Activated T-helper 17 cell treated with anti-CD3 and anti-CD28 coated beads, Interleukin-2, amount 50 U/mL, for 72 hours (primary cell): Measurements from ENCODE around the gene RPL21. TPM values are rescaled to one million over a fixed set of nuclear protein-coding genes. Genes with fewer than 3 reads are reported as not detected.
"Not testable (repeated sequence)": the region's sequence is repeated elsewhere in the genome, so short reads cannot be mapped to it uniquely, and the experiment has no call there.

ENCODE experiments used
- ATAC-seq: fragments of 150-1000 bp; cut with Tn5 transposase; replicated peaks from 2 replicates; pipeline ENCODE4 v1.10.0; 2021; ENCODE audit warnings: mild to moderate bottlenecking, moderate library complexity
- H3K27ac Mint-ChIP-seq: one replicate; pipeline ENCODE4 v1.8.0; 2022; ENCODE audit warnings: mixed read lengths
- H3K27me3 Mint-ChIP-seq: one replicate; pipeline ENCODE4 v1.8.0; 2022; ENCODE audit warnings: mixed read lengths
- H3K36me3 Mint-ChIP-seq: one replicate; pipeline ENCODE4 v1.8.0; 2022; ENCODE audit warnings: low read depth, mild to moderate bottlenecking, mixed read lengths
- H3K4me1 Mint-ChIP-seq: one replicate; pipeline ENCODE4 v1.8.0; 2022; ENCODE audit warnings: mixed read lengths
- H3K4me3 Mint-ChIP-seq: one replicate; pipeline ENCODE4 v1.8.0; 2022; ENCODE audit warnings: mild to moderate bottlenecking, mixed read lengths
- H3K9me3 Mint-ChIP-seq: one replicate; pipeline ENCODE4 v1.8.0; 2022; ENCODE audit warnings: mixed read lengths
- total RNA-seq, 2 donors: library from RNA; stranded (reverse); gene quantifications; one replicate each; pipeline ENCODE4 v1.2.3, GENCODE V29; 2022

RPL21 gene
- 1,000 to 10,000 TPM; 1,350 to 1,709 TPM for total RNA-seq

DNA sequence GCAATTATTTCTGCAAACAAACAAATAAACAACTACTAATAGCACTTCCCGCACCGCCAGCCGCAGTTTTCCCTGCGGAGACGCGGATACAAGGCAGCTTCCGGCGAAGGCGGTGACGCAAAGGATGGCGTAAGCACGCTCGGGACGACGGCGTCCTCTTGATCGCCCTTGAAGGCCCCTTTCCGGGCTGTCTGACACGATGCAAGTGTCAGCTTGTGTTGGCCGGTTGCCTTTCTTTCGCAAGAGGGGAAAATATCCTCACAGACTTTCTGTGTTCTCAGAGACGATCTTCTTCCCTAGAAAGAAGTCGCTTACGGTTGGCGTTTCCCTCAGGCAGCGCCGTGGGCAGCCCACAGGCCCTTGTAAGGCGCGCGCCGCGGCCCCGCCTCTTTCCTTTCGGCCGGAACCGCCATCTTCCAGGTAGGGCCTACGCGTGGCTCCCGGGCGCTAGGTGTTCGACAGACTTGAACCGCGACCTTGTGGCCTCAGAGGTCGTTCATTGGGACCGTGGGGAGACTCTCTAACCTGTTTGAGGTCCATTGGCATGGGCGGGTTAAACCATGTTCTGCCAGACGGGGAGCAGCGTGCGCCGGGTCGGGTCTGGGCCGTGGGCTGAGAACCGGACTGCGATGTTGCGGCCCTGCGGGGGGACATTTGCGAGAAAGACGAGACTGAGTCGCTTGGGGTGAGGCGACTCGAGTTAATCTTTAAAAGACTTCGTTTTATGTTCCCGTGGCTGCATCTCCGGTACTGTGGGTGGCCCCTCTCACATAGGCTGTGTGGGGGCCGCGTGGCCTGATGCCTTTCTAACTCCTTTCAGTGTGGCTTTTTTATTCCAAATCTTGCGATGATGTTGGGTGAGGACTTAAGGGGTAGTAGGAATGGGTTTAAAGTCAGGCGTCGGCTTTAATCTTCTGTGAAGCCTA lies at the start of gene RPL21:
TSS of gene RPL21 (plus strand) at position 393 of the 926 bp plus-strand sequence. CDS start 2,219 bp downstream, outside the sequence.
- H3K36me3 Mint-ChIP-seq, result peaks cover 53% of the 10 kb centered on the region
- peak within 1 kb of the TSS; percentile 99 for H3K4me3 Mint-ChIP-seq
- H3K27ac Mint-ChIP-seq, result peak within 1 kb of the TSS; percentile 99
- ATAC-seq, result peak; percentile 96
- no peaks in the 10 kb centered on the region for H3K9me3 Mint-ChIP-seq
- peaks cover 13% of the 10 kb centered on the region for H3K4me1 Mint-ChIP-seq
- no peaks in the 10 kb centered on the region for H3K27me3 Mint-ChIP-seq

DNA sequence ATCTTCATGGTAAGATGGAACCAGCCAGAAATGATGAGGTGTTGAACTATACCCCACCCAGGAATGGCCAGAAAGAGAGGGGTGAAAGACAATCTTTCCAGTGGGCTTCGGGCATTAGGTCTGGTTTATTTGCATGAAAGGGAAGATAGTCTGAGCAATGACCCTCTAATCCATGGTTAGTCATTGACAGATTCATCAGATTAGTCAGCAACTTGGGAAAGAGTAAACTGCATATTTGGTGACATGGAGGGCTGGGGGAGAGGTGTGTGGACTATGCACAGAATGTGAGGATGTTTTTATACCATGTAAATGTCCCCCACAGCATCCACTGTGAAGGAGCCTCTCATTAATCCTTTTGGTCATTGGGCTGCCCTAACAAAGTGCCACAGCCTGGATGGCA lies 49.7 kb upstream of the RPL21 start:
- no peaks in the 10 kb centered on the region for H3K27me3 Mint-ChIP-seq
- no peaks in the 10 kb centered on the region for H3K36me3 Mint-ChIP-seq
- ATAC-seq, result no peak
- no peaks in the 10 kb centered on the region for H3K9me3 Mint-ChIP-seq
- no peak overlapping the region for H3K27ac Mint-ChIP-seq
- H3K4me1 Mint-ChIP-seq, result no peaks in the 10 kb centered on the region
- H3K4me3 Mint-ChIP-seq, result no peak overlapping the region

DNA sequence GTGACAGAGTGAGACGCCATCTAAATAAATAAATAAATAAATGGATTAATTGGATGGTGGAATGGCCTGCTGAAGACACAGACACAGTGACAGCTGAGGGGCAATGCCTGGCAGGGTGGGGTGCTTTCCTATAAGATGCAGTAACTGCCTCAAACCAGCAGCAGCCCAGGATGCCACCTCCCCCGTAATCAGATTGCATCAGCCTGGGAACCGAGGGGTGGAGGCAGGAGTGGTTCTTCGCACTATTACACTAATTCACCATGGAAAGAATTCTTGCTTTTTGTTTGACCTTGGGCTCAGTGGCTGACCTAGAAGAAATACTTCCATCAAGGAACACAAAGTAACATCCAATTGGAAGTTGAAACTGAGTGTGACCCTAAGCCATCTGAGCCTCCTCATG lies 48.2 kb upstream of the RPL21 start:
- H3K4me3 Mint-ChIP-seq, result no peak overlapping the region
- H3K27ac Mint-ChIP-seq, result no peak overlapping the region

DNA sequence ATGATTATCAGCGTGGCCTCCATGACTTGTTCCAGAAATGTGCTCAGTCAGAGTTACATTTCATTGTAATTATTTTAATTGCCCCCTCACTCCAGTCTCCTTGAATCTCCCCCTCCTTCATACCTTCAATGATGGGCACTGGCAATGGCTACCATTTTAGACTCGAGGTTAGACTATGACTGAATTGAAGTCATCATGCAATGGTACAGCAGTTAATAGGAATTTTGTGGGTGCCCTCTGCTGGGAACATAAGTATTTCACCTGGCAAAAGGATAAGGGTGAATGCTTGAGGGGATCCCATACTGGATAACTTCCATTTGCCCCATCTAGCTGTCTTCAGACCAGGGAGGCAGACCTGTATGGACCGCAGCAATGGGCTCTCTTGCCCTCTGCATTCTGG lies 47.5 kb upstream of the RPL21 start:
- no peaks in the 10 kb centered on the region for H3K36me3 Mint-ChIP-seq
- no peak overlapping the region for H3K4me3 Mint-ChIP-seq
- no peak for ATAC-seq
- no peaks in the 10 kb centered on the region for H3K27me3 Mint-ChIP-seq
- no peaks in the 10 kb centered on the region for H3K4me1 Mint-ChIP-seq
- no peaks in the 10 kb centered on the region for H3K9me3 Mint-ChIP-seq
- H3K27ac Mint-ChIP-seq, result no peak overlapping the region

More for the DNA sequence above, 48.2 kb upstream of the RPL21 start:
- Mint-ChIP-seq H3K4me1 (no peaks in the 10 kb centered on the region), H3K9me3 (no peaks in the 10 kb centered on the region), H3K27me3 (no peaks in the 10 kb centered on the region), H3K36me3 (no peaks in the 10 kb centered on the region)
- no peak for ATAC-seq

DNA sequence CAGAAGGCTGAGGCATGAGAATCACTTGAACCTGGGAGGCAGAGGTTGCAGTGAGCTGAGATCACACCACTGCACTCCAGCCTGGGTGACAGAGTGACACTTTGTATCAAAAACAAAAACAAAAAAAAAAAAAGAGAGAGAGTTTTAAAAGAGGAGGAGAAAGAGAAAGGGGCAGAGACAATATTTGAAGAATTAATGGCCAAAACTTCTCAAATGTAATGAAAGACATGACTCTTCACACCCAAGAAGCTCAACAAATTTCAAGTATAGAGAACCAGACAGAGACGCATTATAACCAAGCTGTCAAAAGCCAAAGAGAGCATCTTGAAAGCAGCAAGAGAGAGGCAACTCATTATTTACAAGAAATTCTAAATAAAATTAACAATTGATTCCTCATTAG lies 42.8 kb upstream of the RPL21 start:
- ATAC-seq, result no peak
- H3K27me3 Mint-ChIP-seq, result no peaks in the 10 kb centered on the region
- no peaks in the 10 kb centered on the region for H3K9me3 Mint-ChIP-seq
- no peak overlapping the region for H3K27ac Mint-ChIP-seq
- no peaks in the 10 kb centered on the region for H3K36me3 Mint-ChIP-seq
- H3K4me3 Mint-ChIP-seq, result no peak overlapping the region
- no peaks in the 10 kb centered on the region for H3K4me1 Mint-ChIP-seq

DNA sequence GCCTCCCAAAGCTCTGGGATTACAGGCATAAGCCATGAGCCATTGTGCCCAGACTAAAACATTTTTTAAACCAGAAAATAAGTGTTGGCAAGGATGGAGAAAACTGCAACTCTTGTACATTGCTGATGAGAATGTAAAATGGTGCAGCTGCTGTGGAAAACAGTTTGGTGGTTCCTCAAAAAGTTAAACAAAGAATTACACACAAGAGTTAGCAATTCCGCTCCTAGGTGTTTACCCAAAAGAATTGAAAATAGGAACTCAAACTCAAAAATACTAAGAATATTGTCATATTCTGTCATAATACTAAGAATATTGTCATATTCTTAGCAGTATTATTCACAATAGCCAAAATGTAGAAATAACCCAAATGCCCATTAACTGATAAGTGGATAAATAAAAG lies 40.1 kb upstream of the RPL21 start:
- no peak overlapping the region for H3K27ac Mint-ChIP-seq
- H3K27me3 Mint-ChIP-seq, result no peaks in the 10 kb centered on the region
- no peaks in the 10 kb centered on the region for H3K4me1 Mint-ChIP-seq
- H3K36me3 Mint-ChIP-seq, result no peaks in the 10 kb centered on the region
- no peaks in the 10 kb centered on the region for H3K9me3 Mint-ChIP-seq
- H3K4me3 Mint-ChIP-seq, result no peak overlapping the region
- ATAC-seq, result no peak

DNA sequence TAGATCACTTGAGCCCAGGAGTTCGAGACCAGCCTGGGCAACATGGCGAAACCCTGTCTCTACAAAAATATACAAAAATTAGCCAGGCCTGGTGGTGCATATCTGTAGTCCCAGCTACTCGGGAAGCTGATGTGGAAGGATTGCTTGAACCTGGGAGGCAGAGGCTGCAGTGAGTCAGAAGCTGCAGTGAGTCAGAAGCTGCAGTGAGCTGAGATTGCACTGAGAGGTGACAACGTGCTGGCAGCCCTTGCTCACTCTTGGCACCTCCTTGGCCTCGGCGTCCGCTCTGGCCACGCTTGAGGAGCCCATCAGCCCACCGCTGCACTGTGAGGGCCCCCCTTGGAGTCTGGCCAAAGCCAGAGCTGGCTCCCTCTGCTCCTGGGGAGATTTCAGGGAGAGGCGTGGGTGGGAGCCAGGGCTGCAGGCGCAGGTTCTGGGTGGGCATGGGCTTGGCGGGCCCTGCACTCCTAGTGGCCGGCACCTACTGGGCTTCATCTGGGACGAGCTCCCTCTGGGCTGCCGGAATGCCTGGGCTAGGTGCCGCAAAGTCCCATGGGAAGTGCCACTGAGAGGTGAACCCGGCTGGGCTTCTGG lies 39.5 kb upstream of the RPL21 start:
- H3K4me3 Mint-ChIP-seq, result no peak overlapping the region
- no peaks in the 10 kb centered on the region for H3K27me3 Mint-ChIP-seq
- H3K27ac Mint-ChIP-seq, result no peak overlapping the region
- ATAC-seq, result no peak
- H3K4me1 Mint-ChIP-seq, result no peaks in the 10 kb centered on the region
- no peaks in the 10 kb centered on the region for H3K36me3 Mint-ChIP-seq
- H3K9me3 Mint-ChIP-seq, result no peaks in the 10 kb centered on the region

DNA sequence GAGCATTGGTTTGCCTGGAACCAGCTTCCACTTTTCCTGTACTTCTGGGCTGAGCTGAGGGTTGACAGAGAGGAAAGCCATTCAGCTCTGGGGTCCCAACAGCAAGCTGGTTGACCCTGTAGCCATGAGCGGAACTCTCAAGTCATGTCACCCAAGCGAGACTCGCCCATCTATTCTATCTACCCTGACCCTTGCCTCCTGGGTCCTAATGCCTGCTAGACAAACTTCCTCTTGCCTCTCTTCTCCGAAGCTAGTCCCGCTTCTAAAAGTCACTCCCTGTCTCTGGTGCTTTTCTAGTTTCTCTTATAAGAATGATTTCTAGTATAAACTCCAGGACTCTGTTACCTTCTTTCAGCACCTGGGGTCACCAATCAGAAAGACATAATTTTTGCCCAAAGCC lies 38.0 kb upstream of the RPL21 start:
- not testable (repeated sequence) for H3K9me3 Mint-ChIP-seq, H3K27me3 Mint-ChIP-seq, H3K36me3 Mint-ChIP-seq, H3K4me1 Mint-ChIP-seq, ATAC-seq, H3K27ac Mint-ChIP-seq, H3K4me3 Mint-ChIP-seq

DNA sequence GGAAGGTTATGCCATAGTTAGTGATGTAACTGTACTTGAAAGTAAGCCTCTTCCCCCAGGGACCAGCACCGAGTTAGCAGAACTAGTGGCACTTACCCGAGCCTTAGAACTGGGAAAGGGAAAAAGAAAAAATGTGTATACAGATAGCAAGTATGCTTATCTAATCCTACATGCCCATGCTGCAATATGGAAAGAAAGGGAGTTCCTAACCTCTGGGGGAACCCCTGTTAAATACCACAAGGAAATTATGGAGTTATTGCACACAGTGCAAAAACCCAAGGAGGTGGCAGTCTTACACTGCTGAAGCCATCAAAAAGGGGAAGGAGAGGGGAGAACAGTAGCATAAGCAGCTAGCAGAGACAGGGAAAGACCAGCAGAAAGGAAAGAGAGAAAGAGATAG lies 33.6 kb upstream of the RPL21 start:
- not testable (repeated sequence) for H3K27ac Mint-ChIP-seq, H3K4me3 Mint-ChIP-seq, H3K9me3 Mint-ChIP-seq, H3K4me1 Mint-ChIP-seq, H3K27me3 Mint-ChIP-seq, H3K36me3 Mint-ChIP-seq, ATAC-seq

DNA sequence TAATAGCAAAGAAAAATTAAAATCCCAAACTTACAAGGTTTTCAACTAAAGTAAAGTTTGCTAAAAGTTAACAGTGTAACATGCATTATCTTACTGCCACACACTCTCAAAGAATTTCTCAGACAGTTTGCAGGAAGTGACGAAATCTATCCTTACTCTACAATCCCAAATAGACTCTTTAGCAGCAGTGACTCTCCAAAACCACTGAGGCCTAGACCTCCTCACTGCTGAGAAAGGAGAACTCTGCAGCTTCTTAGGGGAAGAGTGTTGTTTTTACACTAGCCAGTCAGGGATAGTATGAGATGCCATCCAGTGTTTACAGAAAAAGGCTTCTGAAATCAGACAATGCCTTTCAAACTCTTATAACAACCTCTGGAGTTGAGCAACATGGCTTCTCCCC lies 32.5 kb upstream of the RPL21 start:
- not testable (repeated sequence) for H3K4me3 Mint-ChIP-seq, H3K27ac Mint-ChIP-seq, H3K9me3 Mint-ChIP-seq, H3K4me1 Mint-ChIP-seq, ATAC-seq, H3K36me3 Mint-ChIP-seq, H3K27me3 Mint-ChIP-seq

DNA sequence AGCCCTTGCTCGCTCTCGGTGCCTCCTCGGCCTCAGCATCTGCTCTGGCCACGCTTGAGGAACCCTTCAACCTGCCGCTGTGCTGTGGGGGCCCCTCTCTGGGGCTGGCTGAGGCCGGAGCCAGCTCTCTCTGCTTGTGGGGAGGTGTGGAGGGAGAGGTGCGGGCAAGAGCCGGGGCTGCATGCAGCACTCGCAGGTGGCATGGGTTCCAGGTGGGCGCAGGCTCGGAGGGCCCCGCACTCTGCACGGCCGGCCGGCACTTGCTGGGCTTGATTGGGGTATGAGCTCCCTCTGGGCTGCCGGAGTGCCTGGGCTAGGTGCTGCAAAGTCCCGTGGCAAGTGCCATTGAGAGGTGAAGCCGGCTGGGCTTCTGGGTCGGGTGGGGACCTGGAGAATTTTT lies 31.7 kb upstream of the RPL21 start:
- H3K4me3 Mint-ChIP-seq, result no peak overlapping the region

DNA sequence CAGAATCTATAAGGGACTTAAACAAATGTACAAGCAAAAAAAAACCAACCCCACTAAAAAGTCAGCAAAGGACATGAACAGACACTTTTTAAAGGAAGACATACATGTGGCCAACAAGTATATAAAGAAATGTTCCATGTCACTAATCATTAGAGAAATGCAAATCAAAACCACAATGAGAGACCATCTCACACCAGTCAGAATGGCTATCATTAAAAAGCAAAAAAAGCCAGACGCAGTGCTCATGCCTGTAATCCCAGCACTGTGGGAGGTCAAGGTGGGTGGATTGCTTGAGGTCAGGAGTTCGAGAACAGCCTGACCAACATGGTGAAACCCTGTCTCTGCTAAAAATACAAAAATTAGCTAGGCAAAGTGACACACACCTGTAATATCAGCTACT lies 29.3 kb upstream of the RPL21 start:
- H3K36me3 Mint-ChIP-seq, ATAC-seq, H3K4me3 Mint-ChIP-seq, H3K9me3 Mint-ChIP-seq, H3K4me1 Mint-ChIP-seq, H3K27ac Mint-ChIP-seq: not testable (repeated sequence)
- peaks cover 25% of the 10 kb centered on the region for H3K27me3 Mint-ChIP-seq

More for the DNA sequence above, 31.7 kb upstream of the RPL21 start:
- Mint-ChIP-seq H3K27ac (no peak overlapping the region), H3K36me3 (no peaks in the 10 kb centered on the region), H3K9me3 (no peaks in the 10 kb centered on the region), H3K27me3 (peaks cover 12% of the 10 kb centered on the region), H3K4me1 (no peaks in the 10 kb centered on the region)
- no peak for ATAC-seq

DNA sequence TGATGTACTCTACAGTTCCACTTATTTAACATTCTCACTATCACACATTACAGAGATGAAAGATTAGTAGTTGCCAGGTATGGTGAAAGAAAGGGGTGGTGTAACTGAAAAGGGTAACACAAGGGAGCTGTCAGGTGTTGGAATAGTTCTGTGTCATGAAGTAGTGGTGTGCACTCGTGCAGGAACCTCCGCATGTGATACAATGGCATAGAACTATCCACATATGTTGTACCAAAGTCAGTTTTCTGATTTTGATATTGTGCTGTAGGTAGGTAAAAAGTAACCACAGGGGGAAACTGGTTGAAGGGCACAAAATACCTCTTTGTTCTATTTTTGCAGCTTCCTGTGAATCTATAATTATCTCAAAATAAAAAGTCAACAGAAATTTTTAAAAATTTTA lies 24.4 kb upstream of the RPL21 start:
- H3K4me3 Mint-ChIP-seq, result no peak overlapping the region
- H3K36me3 Mint-ChIP-seq, result no peaks in the 10 kb centered on the region
- no peak for ATAC-seq
- no peaks in the 10 kb centered on the region for H3K4me1 Mint-ChIP-seq
- no peaks in the 10 kb centered on the region for H3K9me3 Mint-ChIP-seq
- H3K27me3 Mint-ChIP-seq, result peaks cover 21% of the 10 kb centered on the region
- no peak overlapping the region for H3K27ac Mint-ChIP-seq

DNA sequence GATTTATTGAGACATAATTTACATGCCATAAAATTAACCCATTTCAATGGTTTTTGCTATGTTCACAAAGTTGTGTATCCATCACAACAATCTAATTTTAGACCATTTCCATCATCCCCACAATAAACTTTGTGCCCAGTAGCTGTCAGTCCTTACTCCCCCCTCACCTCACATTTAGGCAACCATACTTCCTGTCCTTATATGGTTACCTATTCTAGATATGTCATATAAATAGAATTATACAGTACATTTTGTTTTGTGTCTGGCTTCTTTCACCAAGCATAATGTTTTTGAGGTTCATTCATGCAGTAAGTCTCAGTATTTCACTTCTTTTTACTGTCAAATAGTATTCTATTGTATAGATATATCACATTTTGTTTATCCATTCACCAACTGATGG lies 23.2 kb upstream of the RPL21 start:
- no peaks in the 10 kb centered on the region for H3K36me3 Mint-ChIP-seq
- ATAC-seq, result no peak
- H3K27ac Mint-ChIP-seq, result no peak overlapping the region
- H3K9me3 Mint-ChIP-seq, result no peaks in the 10 kb centered on the region
- peaks cover 20% of the 10 kb centered on the region for H3K27me3 Mint-ChIP-seq
- no peaks in the 10 kb centered on the region for H3K4me1 Mint-ChIP-seq
- no peak overlapping the region for H3K4me3 Mint-ChIP-seq

DNA sequence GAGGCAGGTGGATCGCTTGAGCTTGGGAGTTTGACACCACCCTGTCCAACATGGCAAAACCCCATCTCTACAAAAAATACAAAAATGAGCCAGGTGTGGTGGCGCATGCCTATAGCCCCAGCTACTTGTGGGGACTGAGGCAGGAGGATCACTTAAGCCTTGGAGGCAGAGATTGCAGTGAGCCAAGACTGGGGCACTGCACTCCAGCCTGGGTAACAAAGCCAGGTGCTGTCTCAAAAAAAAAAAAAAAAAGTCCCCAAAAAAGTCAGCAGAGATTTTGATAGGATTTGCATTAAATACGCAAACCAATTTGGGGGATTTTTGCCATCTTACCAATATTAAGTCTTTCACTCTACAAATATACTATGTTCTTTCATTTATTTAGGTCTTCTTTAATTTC lies 21.7 kb upstream of the RPL21 start:
- Mint-ChIP-seq H3K4me3 (no peak overlapping the region), H3K36me3 (no peaks in the 10 kb centered on the region), H3K27ac (no peak overlapping the region), H3K4me1 (no peaks in the 10 kb centered on the region), H3K9me3 (no peaks in the 10 kb centered on the region), H3K27me3 (peaks cover 17% of the 10 kb centered on the region)
- no peak for ATAC-seq
